Measurements from ENCODE around the gene KCTD16. TPM values are rescaled to one million over a fixed set of nuclear protein-coding genes. Genes with fewer than 3 reads are reported as not detected.

The KCTD16 gene
- total and polyA plus RNA-seq, 2 donors (not counting 1 experiment from before 2014, with no cell fraction given): not detected

DNA sequence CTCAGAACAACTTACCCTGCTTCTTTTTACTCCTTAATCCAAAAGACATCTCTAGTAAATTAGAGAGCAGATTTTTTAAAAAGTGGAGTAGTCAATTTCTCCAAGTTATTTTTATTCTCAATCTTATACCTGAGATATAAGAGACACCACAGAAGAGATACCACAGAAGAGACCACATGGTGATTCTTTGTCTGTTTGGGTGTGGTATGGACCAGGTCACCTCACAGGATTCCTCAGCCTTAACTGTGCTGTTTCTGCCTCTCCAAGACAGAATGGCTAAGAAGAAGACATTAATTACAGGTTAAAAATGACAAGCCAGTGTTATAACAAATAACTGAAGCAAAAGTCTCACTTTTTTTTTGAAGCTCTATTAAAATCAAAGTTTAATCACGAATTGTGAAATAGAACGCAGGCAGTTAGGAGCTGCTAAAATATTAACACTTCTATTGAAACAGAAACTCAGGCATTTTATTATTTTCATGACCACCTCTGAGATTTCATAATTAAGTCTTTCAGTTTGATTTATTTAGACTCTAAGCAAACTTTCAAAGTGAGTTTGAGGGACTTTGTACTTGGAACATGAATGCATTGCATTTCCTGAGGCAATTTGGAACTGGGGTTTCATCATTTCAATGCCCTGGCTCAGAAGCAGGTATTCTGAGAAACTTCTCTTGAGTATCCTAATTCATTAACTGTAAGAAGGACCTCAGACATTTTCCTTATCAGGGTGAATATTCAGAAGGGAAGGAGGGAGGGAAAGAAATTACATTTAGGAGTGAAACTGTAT lies 280.7 kb downstream of the KCTD16 start:
- ATAC-seq (ENCODE audit: low read depth) (no peak), DNase-seq (no peak)
- Mint-ChIP-seq H3K4me1 (no peaks in the 10 kb centered on the region), H3K27ac (no peak overlapping the region), H3K9me3 (ENCODE audit: insufficient read depth) (no peaks in the 10 kb centered on the region), H3K27me3 (no peaks in the 10 kb centered on the region), H3K4me3 (no peak overlapping the region)
- Histone ChIP-seq H3K36me3 (replicated peaks in 1 of 2; ENCODE audit: control extremely low read depth in 1 of 2, control insufficient read depth in 1 of 2, extremely low read depth in 1 of 2, insufficient read depth in 2 of 2, low read length in 1 of 2) (no peaks in the 10 kb centered on the region), H3K4me1 (ENCODE audit: control insufficient read depth in 2 of 2, insufficient read depth in 2 of 2, low read length in 2 of 2) (no peaks in the 10 kb centered on the region), H3K9me3 (ENCODE audit: control extremely low read depth in 1 of 3, control insufficient read depth in 2 of 3, insufficient read depth in 1 of 3, low read length in 2 of 3) (no peaks in the 10 kb centered on the region), H3K27me3 (replicated peaks in 1 of 4; ENCODE audit: control extremely low read depth in 1 of 4, control insufficient read depth in 3 of 4, insufficient read depth in 4 of 4, low read length in 3 of 4) (no peaks in the 10 kb centered on the region), H3K79me2 (ENCODE audit: control insufficient read depth, insufficient read depth, low read length) (no peaks in the 10 kb centered on the region), H3K27ac (ENCODE audit: low read length in 2 of 2) (no peak overlapping the region), H3K9ac (ENCODE audit: low read length) (no peak overlapping the region), H4K20me1 (ENCODE audit: control insufficient read depth, insufficient read depth, low read length, poor library complexity, severe bottlenecking) (no peaks in the 10 kb centered on the region), H3K4me3 (ENCODE audit: control extremely low read depth in 1 of 5, extremely low read depth in 1 of 5, insufficient read depth in 1 of 5, low read depth in 2 of 5, low read length in 4 of 5) (no peak overlapping the region), H2AFZ (ENCODE audit: insufficient read depth, low read depth, low read length, poor library complexity, severe bottlenecking) (no peak overlapping the region), H3K4me2 (replicated peaks; ENCODE audit: low read depth, low read length, poor library complexity, severe bottlenecking) (no peak overlapping the region)
- no CpG with 5 or more reads among the region's 2 CpGs for WGBS (ENCODE audit: insufficient coverage)
- POLR2A ChIA-PET: no interaction called here
- intact Hi-C loops (cut with micrococcal nuclease): no loop called here
- CTCF ChIA-PET: no interaction called here
- TF ChIP-seq, protein P1, sequence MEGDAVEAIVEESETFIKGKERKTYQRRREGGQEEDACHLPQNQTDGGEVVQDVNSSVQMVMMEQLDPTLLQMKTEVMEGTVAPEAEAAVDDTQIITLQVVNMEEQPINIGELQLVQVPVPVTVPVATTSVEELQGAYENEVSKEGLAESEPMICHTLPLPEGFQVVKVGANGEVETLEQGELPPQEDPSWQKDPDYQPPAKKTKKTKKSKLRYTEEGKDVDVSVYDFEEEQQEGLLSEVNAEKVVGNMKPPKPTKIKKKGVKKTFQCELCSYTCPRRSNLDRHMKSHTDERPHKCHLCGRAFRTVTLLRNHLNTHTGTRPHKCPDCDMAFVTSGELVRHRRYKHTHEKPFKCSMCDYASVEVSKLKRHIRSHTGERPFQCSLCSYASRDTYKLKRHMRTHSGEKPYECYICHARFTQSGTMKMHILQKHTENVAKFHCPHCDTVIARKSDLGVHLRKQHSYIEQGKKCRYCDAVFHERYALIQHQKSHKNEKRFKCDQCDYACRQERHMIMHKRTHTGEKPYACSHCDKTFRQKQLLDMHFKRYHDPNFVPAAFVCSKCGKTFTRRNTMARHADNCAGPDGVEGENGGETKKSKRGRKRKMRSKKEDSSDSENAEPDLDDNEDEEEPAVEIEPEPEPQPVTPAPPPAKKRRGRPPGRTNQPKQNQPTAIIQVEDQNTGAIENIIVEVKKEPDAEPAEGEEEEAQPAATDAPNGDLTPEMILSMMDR (IDR thresholded peaks at IDR 0.05): no peak
- no peak for TF ChIP-seq EZH2 (IDR thresholded peaks at IDR 0.05; ENCODE audit: borderline replicate concordance, insufficient read depth, low read depth, low read length, poor library complexity, severe bottlenecking)

DNA sequence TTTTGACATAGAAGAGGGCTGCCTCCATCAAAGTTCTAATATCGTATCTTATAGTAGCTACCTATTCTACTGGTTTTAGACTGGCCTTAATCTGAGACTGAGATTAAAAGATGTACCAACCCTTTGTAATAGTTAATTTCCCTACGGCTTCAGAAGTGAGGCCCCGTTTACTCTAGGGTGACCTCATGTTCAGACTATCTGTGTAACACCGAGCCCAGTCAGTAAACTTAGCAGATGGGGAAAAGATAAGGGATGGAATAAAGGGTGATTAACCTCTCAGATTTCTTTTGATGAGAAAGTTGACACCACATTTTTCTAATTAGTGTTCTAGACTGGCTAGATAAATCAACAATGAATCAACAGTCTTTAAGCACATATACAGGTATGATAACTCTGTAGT lies 283.1 kb downstream of the KCTD16 start:
- H3K4me3 Mint-ChIP-seq: no peak overlapping the region
- POLR2A ChIA-PET: no interaction called here
- 83% methylated on average over 2 of the region's 4 CpGs for WGBS (ENCODE audit: insufficient coverage)

More for the DNA sequence above, 283.1 kb downstream of the KCTD16 start:
- Histone ChIP-seq H3K79me2 (ENCODE audit: control insufficient read depth, insufficient read depth, low read length) (no peaks in the 10 kb centered on the region), H3K27me3 (replicated peaks in 1 of 4; ENCODE audit: control extremely low read depth in 1 of 4, control insufficient read depth in 3 of 4, insufficient read depth in 4 of 4, low read length in 3 of 4) (no peaks in the 10 kb centered on the region), H3K4me3 (ENCODE audit: control extremely low read depth in 1 of 5, extremely low read depth in 1 of 5, insufficient read depth in 1 of 5, low read depth in 2 of 5, low read length in 4 of 5) (no peak overlapping the region), H3K4me1 (ENCODE audit: control insufficient read depth in 2 of 2, insufficient read depth in 2 of 2, low read length in 2 of 2) (no peaks in the 10 kb centered on the region), H2AFZ (ENCODE audit: insufficient read depth, low read depth, low read length, poor library complexity, severe bottlenecking) (no peak overlapping the region), H3K4me2 (replicated peaks; ENCODE audit: low read depth, low read length, poor library complexity, severe bottlenecking) (no peak overlapping the region), H3K9me3 (ENCODE audit: control extremely low read depth in 1 of 3, control insufficient read depth in 2 of 3, insufficient read depth in 1 of 3, low read length in 2 of 3) (no peaks in the 10 kb centered on the region), H3K36me3 (replicated peaks in 1 of 2; ENCODE audit: control extremely low read depth in 1 of 2, control insufficient read depth in 1 of 2, extremely low read depth in 1 of 2, insufficient read depth in 2 of 2, low read length in 1 of 2) (no peaks in the 10 kb centered on the region), H3K9ac (ENCODE audit: low read length) (no peak overlapping the region), H4K20me1 (ENCODE audit: control insufficient read depth, insufficient read depth, low read length, poor library complexity, severe bottlenecking) (no peaks in the 10 kb centered on the region), H3K27ac (ENCODE audit: low read length in 2 of 2) (no peak overlapping the region)
- no peak for DNase-seq
- CTCF ChIA-PET: no interaction called here
- intact Hi-C loops (cut with micrococcal nuclease): no loop called here
- Mint-ChIP-seq H3K27me3 (no peaks in the 10 kb centered on the region), H3K27ac (no peak overlapping the region), H3K9me3 (ENCODE audit: insufficient read depth) (no peaks in the 10 kb centered on the region), H3K4me1 (no peaks in the 10 kb centered on the region)
- no peak for ATAC-seq (ENCODE audit: low read depth)
- TF ChIP-seq, protein P1 (IDR thresholded peaks at IDR 0.05): no peak
- TF ChIP-seq EZH2 (IDR thresholded peaks at IDR 0.05; ENCODE audit: borderline replicate concordance, insufficient read depth, low read depth, low read length, poor library complexity, severe bottlenecking): no peak
